Ramos (cell line): ENCODE data around the gene PRKN.

Experiments
- in situ Hi-C: fragments of 300-500 bp; cut with MboI; formaldehyde crosslinking; loops from one replicate; pipeline ENCODE4 v1.14.3; 2022; ENCODE audit warnings: low sequenced_read_pairs; ENCODE audit not compliant: unreplicated experiment

The PRKN gene

DNA sequence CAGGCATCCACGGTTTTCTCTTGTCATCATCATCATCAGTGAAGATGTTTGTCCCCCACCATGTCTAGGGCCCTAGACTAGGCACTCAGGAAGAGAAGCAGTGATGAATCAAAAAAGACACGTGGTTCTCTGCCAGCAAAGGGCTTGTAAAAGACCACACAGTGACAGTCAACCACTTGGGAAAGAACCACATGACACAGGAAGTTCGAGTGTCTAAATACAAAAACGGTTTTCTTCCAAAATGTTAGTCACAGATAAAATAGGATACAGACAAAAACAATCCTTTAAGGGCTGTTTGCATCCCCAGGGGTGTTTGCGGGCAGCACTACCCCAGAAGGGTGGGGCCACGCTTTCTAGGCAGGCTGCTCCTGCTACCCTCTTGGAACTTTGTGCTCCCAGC, 1096.9 kb downstream of the PRKN start:
- in situ Hi-C loops = no loop called here

DNA sequence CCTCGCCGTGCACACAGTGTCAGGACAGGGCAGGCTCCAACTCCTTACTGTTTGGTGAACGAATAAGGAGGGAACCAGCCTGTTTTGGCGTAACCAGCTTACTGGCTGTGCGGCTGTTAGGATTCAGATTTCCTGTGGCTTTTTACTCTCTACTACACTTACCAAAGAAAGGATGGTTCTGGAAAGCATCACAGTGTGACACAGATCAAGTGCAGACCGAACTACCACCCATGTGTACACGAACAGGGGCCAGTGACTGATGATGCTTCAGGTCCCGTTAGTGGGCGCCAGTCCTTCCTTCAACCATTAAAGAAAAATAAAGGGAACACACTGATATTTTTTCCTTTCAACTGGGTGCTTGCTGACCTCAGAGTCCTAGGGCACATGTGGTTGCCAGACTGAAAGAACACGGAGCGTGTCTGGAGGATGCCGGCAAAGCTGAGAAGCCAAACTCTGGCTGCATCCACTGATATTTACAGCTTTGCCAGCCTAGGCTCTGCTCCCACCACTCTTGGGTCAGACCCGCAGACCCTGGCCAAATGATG, 1101.4 kb downstream of the PRKN start:
- in situ Hi-C loops = no loop called here

DNA sequence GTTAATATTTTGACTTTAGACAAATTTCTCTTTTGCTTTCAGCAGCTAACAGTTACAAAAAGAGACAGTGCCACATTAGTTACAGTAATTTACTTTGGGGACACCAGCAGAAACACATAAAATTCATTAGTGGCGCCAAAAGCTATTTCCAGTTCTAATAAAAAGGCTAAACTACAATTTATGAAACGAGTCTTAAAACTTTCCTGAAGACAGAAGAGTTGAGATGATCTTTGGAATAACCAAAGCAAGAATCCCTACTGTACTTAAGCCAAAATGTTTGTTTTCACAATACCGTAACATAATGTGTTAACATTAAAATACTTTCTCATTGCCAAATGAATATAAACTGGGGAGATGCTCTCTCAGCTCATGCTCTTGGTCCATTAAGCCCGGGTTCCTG, 1103.5 kb downstream of the PRKN start:
- in situ Hi-C loops = no loop called here

DNA sequence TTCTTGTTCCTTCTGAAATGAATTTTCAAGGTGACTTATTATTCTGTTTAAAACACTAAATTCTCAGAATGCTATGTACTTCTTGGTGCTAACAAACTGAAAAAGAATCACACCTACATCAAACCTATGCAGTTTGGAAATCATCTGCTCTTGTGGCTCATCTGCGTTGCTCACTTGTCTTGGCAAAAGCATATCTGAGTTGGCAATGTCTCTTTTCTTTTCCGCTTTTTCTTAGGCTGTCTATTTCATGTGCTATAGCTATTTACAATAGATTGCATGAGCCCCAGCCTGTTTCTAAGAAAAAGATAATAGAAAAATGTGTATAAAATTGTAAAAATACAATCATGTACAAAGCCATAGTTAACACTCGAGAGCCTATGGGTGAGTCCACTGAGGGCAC, 1104.8 kb downstream of the PRKN start:
- in situ Hi-C loops = no loop called here

DNA sequence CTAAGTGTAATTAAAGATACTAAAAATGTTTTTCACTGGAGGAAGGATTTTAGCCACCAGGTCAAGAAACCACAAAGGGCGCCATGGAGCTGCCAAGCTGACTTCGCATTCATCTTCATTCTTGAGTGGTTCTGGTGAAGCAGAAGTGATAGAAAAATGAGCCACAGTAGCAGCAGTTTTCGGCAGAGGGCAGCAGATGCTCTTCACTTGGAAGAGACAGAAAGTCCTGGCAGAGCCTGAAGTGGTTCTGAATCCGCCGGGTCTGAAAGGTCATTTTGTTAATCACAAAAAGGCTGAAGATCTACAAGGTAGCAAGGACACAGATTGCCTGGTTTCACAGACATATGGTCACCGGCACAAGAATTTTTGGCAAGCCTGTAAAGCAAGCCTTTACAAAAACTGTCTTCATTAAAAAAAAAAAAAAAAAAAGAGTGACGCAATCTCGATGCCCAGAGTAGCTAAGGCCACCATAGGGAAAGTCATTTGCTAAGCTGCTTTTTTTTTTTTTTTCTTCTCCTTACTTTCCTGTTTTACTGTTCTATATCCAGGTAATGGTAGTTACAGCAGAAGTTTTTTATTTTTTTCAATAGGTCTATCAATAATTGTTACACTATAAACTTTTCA, 1108.6 kb downstream of the PRKN start:
- in situ Hi-C loops = no loop called here

DNA sequence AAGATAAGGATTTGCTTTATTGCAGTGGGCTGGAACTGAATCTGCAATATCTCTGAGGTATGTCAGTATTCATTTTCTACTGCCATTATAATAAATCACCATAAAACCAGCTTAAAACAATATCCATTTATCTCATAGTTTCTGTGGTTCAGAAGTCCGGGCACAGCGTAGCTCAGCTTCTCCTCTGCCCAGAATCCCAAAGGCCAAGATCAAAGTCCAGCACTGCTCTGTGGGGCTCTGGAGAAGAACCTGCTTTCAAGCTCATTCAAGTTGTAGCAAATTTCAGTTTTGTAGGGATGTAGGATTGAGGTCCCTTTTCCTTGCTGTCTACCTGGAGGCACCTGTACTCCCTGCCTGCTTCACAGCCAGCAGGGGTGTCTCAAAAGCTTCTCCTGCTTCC, 1113.9 kb downstream of the PRKN start:
- in situ Hi-C loops = no loop called here

DNA sequence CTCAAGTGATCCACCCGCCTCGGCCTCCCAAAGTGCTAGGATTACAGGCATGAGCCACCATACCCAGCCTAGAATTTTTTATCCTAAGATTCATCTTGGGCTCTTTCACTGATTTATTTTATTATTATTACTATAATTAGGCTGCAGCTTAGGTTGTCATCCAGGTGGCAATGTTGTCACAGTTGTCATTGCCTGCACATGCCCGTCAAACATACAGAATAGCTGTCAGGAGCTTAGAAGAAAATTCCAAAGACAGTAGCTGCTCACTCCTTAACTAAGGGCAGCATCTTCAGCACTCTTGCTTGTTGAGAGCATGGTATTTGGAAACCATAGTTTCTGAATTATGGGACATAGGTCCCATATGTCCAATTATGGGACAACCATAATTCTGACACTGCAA, 1118.8 kb downstream of the PRKN start:
- in situ Hi-C loops = no loop called here

DNA sequence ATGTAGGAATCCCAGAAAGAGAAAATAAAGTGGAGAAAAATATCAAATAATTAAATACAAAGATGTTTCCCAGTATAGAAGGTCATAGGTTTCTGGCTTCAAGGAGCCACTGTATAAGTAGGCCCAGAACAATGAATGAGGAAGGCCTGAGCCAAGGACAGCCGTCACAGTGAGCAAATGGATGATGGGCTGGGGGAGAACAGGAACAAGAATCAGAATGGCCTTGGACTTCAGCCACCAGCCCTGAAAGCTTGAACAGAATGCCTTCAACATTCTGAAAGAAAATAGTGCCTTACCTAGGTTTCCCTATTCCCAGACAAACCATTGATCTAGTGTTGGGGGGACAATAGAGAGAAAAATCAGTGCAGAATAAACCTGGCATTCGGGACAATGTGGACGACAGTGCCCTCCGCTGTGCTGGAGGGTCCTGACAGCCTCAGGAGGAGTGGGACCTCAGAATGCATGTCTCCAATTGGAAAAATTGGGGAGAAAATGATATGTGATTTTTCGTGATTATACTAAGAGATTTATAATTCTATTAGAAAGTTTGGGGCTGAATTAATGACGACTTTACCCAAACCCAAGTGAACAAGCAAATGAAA, 1119.8 kb downstream of the PRKN start:
- in situ Hi-C loops = no loop called here

DNA sequence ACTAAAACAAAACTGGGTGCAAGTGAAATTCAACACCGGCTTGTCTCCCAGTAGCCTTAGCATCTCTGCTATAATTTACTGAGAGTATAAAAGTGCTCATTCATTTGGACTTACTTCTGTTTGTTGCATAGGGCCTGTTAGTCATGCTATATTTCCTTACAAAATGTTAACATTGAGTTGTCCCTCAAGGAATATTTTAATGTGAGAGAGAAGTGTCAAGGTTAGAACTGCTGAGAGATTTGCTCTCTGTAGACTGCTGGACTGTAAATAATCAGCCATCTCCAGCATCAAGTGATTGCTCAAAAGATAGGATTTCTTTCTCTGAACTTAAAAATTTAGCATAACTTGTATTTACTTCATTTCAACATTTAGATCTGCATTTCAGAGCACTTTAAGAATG, 1125.2 kb downstream of the PRKN start:
- in situ Hi-C loops = no loop called here

DNA sequence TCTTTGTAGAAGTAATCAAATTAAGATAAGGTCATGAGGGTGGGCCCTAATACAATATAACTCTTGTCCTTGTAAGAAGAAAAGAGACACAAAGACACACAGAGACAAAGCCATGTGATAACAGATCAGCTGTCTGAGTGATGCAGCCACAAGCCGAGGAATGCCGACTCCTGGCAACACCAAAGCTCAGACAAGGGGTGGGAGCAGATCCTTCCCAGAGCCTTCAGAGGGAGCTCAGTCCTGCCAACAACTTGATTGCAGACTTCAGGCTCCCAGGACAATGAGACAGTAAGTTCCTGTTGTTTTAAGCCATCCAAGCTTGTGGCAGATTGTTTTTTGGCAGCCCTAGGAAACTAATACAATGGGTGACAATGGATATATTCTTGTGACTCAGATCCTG, 1128.7 kb downstream of the PRKN start:
- in situ Hi-C loops = no loop called here

DNA sequence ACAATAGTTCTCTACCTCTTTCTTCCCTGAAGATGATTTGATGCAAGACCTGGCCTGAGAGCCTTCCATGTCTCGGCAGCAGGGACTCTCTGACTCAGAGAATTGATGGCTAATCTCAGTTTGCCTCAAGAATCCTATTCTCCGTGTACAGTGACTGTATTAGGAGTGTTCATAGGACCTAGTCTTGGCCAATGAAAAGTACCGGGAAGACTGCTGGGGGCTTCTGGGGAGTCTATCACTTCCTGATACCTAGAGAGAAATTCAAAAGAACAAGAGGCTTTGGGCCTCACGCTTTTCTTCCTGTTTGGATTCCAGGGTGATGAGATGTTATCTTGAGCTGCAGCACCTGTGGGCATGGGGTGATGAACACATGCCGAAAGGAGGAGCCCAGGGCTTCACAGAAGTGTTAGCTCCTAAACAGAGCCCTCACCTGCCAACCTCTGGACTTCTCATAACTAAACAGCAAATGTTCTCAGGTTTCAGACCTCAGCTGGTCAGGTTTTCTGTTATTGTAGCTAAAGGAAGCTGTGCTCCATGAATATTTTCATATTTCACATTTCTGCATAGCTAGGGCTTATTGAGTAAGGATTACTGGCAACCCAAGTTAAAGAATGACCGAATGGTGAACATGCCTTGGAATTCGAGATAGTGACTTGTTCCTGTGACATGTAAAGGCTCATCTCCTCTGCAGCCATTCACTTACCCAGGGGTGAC, 1130.6 kb downstream of the PRKN start:
- in situ Hi-C loops = no loop called here

DNA sequence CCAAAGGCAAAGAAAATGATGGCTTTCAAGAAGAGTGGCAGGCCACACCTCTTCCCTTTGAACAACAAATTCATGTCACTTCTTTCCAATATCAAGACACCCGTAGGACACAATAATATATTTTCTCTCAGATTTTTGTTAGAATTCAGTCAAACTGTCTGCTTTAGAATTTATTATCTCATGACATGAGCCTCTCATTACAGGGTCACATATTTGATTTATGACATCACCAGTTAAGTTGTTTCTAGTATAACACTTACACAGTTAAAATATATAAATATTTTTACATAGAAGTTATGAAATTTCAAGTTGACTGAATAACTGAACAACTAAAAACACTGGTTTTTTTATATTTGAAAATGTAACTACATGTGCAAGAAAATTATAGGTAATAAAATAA, 1133.2 kb downstream of the PRKN start:
- in situ Hi-C loops = no loop called here

DNA sequence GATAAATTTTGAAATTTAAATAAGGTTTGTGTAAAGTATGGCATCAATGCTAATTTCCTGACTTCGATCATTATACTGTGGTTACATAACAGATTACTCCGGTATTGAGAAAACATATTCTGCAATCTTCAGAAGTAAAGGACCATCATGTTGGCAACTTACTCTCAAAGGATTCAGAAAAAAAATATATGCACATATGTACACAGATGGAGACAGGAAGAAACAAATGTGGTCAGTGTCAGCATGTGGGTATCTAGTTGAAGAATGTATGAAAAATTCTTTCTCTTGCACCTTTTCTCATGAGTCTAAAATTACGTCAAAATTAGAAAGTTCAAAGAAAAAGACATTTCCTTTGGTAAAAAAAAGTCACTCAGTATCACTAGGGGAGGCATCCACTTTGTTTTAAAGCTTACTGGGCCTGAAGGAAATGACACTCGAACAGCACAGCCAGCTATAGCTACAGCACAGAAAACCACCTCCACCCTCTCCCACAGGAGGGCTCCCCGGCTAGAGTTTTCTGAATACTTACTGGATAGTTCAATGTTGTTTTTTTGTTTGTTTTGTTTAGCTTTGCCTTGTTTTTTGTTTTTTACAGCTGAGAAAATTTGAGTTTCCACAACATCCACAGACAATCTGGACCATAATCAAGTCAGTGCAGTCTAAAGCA, 1136.5 kb downstream of the PRKN start:
- in situ Hi-C loops = no loop called here

DNA sequence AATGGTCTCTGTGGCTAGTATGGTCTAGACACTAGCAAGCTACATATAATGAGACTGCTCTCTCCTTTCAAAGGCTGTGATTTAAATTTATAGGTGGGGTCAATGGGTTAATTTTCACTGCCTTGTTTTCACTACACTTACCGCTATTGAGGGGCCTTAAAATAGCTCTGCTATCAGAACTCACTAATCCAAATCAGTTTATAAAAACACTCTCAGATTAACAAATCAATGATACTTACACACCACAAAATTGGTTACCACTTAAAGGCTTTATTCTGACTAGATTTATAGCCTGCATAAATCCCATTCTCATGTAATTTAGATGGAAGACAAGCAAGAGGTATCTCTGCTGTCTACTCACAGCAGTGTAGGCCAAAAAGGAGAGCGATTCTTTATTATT, 1140.7 kb downstream of the PRKN start:
- in situ Hi-C loops = no loop called here

DNA sequence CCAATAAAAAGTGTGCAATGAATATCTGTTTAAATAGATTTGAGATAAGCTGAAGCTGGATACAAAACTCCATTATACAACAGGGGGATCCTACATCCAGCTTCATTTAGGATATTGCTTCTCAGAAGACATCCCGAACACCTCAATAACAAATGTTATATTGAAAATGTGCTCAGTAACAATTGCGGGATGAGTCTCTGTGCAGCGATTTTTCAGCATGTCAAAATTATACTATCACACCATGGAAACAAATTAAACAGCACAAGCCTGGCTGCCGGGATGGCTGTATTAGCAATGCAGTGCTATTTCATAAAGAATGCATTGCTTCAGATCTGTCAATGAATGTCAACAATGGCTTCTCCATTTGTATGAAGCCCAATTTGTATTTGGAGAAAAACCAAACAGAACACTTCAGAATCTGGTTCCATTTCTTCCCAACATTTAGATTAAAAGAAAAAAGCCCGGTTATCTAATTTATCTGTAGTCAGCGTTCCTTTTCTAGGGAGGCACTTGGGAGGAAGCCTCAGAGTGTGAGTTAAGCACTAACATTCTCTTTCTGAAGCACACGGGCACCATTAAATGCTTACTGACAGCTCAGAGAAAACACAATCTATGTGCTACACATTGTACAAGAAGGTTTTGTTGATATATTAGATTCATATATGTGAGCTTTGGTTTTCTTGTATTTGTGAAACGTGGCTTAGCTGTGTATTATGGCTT, 1142.8 kb downstream of the PRKN start:
- in situ Hi-C loops = no loop called here

DNA sequence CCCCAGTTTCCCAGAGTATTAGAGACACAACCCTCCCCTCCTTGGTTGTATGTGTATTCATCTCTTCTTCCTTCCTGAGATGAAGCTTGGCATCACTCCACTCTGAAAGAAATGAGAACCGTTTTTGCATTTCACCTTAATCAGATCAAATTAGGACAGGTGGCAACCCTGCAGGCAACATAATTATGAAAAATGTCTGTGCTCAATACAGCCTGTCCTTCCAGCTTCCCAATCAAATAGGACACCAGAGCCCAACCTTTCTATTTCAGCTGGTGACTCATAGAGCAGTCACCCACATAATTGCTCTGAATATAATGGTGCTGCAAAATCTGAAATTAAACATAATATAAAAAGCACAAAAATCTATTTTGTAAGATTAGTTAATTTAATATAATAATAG, 1143.5 kb downstream of the PRKN start:
- in situ Hi-C loops = no loop called here

DNA sequence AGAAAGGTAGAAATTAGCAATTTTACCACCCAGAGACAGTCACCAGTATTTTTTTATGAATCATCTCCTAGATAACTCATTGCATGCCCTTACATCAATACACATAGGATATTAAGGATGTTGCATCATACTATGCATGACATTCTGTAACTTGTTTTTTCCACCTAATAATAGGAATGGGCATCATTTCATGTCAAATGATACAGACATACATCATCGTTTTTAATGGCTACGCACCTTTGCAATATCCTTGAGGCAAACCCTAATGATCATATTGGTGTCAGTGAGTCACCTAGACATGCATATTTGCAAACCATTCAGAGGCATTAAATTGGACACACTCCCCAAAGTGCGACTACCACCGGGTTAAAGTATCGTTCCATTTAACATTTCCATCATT, 1144.0 kb downstream of the PRKN start:
- in situ Hi-C loops = no loop called here

DNA sequence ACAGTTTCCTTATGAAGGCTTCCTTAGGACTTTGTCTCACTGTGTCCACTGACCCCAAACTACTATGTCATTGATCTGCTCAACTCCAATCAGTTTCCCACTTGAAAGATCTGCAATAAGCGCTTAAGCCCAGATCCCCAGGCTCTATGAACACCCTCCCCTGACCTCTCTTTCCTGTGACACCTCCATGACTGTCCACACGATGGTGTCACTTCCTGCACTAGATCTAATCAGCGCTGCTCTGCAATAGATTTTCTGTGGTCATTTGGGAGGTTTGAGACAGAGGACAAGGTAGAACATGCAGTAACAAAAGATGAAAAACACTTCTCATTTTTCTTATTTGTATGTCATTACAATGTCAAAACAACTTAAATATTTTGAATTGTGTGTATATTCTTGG, 1149.1 kb downstream of the PRKN start:
- in situ Hi-C loops = no loop called here

DNA sequence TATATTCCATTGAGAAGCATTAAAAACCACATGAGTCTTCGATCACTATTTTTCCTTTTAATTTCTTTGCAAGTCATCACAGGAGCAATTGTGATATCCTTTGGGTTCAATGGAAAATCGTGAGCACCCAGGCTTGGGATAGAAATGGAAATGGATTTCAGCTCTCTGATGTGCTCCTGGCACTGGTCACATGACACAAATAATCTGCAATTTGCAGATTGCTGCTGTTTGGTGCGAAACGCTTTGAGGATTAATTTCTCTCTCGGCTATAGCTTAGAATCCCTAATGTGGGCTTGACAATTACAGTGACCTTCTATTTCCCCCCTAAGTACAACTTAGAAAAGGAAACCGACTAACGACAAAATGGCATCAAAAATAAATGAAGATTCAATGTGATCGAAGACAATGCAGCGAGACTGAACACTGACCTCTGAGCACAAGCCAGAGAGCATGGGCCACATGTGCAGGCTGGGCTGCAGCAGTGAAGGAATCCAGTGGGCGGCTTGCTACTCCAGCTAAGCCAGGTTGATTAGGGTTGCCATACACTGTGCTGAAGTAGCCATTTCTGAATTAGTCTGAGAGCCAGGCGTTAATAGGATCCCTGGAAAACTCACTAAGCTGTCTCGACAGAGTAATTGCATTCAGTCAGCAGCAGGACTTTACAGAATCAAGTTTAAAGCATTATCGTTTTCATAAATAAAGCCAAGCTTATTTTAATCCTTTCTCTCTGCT, 1151.9 kb downstream of the PRKN start:
- in situ Hi-C loops = no loop called here
